Type B pancreatic cell (in vitro differentiated cells): ENCODE measurements around the gene INHBA. TPM values are rescaled to one million over a fixed set of nuclear protein-coding genes. Genes with fewer than 3 reads are reported as not detected.
A peak's percentile ranks its signal among the peaks of the same experiment; 100 is the strongest.

Experiments used
- DNase-seq: peaks from one replicate; pipeline ENCODE4 v3.0.0; 2021; ENCODE audit warnings: mixed read lengths; ENCODE audit not compliant: unreplicated experiment; ENCODE audit errors: extremely low spot score
- H3K27ac Mint-ChIP-seq: 2 replicates; pipeline ENCODE4 v1.8.0; 2021; ENCODE audit warnings: mild to moderate bottlenecking, mixed read lengths
- H3K27me3 Mint-ChIP-seq: 2 replicates; pipeline ENCODE4 v1.8.0; 2021; ENCODE audit warnings: mixed read lengths
- H3K36me3 Mint-ChIP-seq: 2 replicates; pipeline ENCODE4 v1.8.0; 2021; ENCODE audit warnings: mixed read lengths
- H3K4me1 Mint-ChIP-seq: one replicate; pipeline ENCODE4 v1.8.0; 2021; ENCODE audit warnings: mixed read lengths; ENCODE audit not compliant: unreplicated experiment
- H3K4me3 Mint-ChIP-seq: 2 replicates; pipeline ENCODE4 v1.8.0; 2021; ENCODE audit warnings: mild to moderate bottlenecking, mixed read lengths
- H3K9me3 Mint-ChIP-seq: 2 replicates; pipeline ENCODE4 v1.8.0; 2021; ENCODE audit warnings: mixed read lengths
- long read RNA-seq: library from polyadenylated mRNA; unstranded; transcript quantifications from one replicate; pipeline ENCODE4 v2.0.0, GENCODE V29; 2020
- total RNA-seq: library from RNA; stranded (reverse); gene quantifications from 2 replicates; pipeline ENCODE4 v1.2.1, GENCODE V29; 2021; ENCODE audit warnings: low replicate concordance
- TF ChIP-seq, protein P1 (sequence below): fragments of 200-600 bp; sonication (generic); conservative IDR thresholded peaks from 2 replicates; pipeline ENCODE4 v1.5.0; 2021; ENCODE audit warnings: antibody characterized with exemption, mild to moderate bottlenecking

Gene INHBA
- 19.9 and 29.3 TPM in 2 replicates for total RNA-seq
- long read RNA-seq, full-length matches to known transcripts = 39 of 55 reads
- long read RNA-seq, partial matches to known transcripts = 0 of 55 reads
- long read RNA-seq, other reads (novel, unspliced or antisense) = 16 of 55 reads

DNA sequence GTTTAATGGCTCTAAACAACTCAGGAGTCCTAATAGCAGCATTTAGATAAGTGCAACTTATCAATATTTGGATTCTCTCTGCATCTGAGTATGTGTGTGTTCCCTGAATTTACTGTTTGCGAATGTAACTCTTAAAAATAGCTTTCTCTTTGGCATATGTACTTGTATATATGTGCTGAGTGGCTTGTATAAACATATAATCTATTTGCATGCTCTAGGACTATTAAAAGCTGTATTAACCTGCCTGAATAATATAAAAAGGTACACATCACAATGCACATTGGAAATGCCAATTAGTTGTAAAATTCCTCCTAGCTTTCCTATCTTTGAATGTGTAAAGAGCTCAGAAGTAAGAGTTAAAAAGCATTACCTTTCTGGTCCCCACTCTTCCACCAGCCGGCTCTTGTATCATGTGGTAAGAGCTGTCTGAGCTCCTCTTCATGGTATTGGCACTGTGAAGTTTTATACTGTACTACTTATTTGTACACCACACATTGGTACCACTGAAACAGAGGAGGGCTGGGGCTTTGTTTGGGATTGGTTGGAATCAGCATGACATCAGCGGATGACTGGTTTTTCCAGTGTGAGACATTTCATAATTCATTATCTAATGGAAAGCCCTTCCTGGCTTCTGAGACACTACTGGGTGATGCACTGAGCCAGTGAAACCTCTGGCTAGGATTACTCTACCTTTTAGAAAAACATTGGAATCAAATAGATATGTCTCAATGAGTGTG is at the start of gene INHBA:
Gene INHBA, minus strand, starts transcription at position 456 of the 737 bp plus-strand sequence. CDS start 2,716 bp downstream, outside the sequence.
- TF ChIP-seq, protein P1, sequence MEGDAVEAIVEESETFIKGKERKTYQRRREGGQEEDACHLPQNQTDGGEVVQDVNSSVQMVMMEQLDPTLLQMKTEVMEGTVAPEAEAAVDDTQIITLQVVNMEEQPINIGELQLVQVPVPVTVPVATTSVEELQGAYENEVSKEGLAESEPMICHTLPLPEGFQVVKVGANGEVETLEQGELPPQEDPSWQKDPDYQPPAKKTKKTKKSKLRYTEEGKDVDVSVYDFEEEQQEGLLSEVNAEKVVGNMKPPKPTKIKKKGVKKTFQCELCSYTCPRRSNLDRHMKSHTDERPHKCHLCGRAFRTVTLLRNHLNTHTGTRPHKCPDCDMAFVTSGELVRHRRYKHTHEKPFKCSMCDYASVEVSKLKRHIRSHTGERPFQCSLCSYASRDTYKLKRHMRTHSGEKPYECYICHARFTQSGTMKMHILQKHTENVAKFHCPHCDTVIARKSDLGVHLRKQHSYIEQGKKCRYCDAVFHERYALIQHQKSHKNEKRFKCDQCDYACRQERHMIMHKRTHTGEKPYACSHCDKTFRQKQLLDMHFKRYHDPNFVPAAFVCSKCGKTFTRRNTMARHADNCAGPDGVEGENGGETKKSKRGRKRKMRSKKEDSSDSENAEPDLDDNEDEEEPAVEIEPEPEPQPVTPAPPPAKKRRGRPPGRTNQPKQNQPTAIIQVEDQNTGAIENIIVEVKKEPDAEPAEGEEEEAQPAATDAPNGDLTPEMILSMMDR = no peak
- no peak for DNase-seq
- no peaks in the 10 kb centered on the region for H3K9me3 Mint-ChIP-seq
- peaks cover 45% of the 10 kb centered on the region for H3K4me1 Mint-ChIP-seq
- H3K27me3 Mint-ChIP-seq = peaks cover 22% of the 10 kb centered on the region
- H3K4me3 Mint-ChIP-seq = peak within 1 kb of the TSS; percentile 95
- H3K27ac Mint-ChIP-seq = peak within 1 kb of the TSS; percentile 83
- no peaks in the 10 kb centered on the region for H3K36me3 Mint-ChIP-seq

DNA sequence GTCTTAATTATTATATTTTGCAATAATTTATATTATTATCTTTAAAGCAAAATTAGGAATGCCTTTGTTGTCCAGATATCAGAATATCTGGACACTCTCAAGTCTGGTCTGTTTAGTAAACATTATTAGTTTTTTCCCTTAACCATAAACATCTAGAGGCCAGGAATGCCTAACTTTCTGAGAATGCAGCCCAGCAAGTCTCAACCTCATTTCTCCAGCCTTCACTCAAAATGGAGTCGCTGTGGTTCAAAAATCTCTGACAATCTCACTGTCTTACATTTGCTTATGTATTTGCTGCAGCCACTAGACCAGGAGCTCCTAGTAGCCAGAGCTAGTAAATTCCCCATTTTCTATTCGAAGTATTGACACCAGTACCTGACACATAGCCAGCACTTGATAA is 49.7 kb upstream of the INHBA start:
- Mint-ChIP-seq H3K27me3 (no peaks in the 10 kb centered on the region), H3K9me3 (peaks cover 11% of the 10 kb centered on the region), H3K36me3 (peaks cover 4% of the 10 kb centered on the region), H3K4me1 (no peaks in the 10 kb centered on the region), H3K27ac (no peak overlapping the region), H3K4me3 (no peak overlapping the region)
- DNase-seq = no peak
- TF ChIP-seq, protein P1 = no peak

DNA sequence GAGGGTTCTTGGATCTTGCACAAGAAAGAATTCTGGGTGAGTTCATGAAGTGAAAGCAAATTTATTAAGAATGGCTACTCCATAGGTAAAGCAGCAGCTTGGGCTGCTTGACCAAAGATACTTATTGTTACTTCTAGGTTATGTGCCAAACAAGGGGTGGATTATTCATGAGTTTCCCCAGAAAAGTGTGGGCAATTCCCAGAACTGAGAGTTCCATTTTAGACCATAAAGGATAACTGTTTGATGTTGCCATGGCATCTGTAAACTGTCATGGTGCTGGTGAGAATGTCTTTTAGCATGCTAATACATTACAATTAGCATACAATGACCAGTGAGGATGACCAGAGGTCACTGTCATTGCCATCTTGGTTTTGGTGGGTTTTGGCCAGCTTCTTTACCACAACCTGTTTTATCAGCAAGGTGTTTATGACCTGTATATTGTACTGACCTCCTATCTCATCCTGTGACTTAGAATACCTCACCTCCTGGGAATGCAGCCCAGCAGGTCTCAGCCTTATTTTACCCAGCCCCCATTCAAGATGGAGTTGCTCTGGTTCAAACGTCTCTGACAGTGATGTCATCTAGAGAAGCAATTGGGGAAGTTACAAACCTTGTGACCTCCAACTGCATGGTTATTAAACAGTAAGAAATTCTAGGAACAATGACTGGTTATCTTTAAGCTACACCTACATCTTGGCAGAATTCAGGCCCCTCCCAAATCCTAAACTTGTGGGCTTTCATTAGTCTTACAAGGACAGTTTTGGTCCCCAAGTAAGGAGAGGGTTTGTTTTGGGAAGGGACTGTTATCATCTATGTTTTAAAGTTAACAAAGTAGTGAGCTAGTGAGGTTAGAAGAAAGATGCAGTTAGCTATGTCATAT is 48.0 kb upstream of the INHBA start:
- no peak for DNase-seq
- peaks cover 4% of the 10 kb centered on the region for H3K36me3 Mint-ChIP-seq
- H3K4me1 Mint-ChIP-seq = no peaks in the 10 kb centered on the region
- no peaks in the 10 kb centered on the region for H3K27me3 Mint-ChIP-seq
- no peak overlapping the region for H3K27ac Mint-ChIP-seq
- TF ChIP-seq, protein P1 = no peak
- H3K4me3 Mint-ChIP-seq = no peak overlapping the region
- H3K9me3 Mint-ChIP-seq = peaks cover 5% of the 10 kb centered on the region

DNA sequence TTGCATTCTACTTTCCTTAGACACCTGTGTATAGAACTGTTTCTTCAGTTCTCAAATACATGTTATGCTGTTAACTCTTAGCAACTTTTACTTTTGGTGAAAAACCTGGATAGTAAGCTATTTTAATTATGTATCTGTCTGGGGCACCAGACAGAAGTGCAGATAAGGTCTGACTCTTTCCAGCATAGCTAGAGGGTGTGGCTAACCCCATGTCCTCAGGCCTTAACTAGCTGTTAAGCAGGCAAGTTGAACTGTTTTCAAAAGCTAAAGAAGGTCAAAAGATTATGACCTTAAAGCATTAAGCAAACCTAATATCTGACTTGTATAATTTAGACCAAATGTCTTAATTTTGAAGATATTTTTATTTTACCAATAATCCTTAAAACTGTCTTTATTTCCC is 45.1 kb upstream of the INHBA start:
- peaks cover 5% of the 10 kb centered on the region for H3K9me3 Mint-ChIP-seq
- H3K36me3 Mint-ChIP-seq = no peaks in the 10 kb centered on the region
- H3K4me1 Mint-ChIP-seq = no peaks in the 10 kb centered on the region
- TF ChIP-seq, protein P1 = no peak
- no peak overlapping the region for H3K4me3 Mint-ChIP-seq
- no peak overlapping the region for H3K27ac Mint-ChIP-seq
- peaks cover 5% of the 10 kb centered on the region for H3K27me3 Mint-ChIP-seq
- no peak for DNase-seq

DNA sequence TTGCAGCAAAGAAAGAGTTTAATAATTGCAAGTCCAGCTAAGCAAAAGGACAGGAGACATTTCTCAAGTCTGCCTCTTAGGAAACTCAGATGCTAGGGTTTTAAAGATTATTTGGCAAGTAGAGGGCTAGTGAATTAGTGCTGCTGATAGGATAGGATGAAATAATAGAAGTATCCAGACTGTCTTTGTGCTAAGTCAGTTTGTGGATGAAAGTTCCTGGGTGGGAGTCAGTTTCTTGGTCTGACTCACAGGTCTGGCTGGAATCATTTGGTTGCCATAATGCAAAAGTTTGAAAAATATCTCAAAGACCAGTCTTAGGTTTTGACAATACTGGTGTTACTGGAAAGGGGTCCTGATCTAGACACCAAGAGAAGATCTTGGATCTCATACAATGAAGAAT is 42.6 kb upstream of the INHBA start:
- H3K9me3 Mint-ChIP-seq = peaks cover 11% of the 10 kb centered on the region
- no peak overlapping the region for H3K27ac Mint-ChIP-seq
- H3K36me3 Mint-ChIP-seq = peaks cover 4% of the 10 kb centered on the region
- peaks cover 5% of the 10 kb centered on the region for H3K27me3 Mint-ChIP-seq
- TF ChIP-seq, protein P1 = no peak
- H3K4me3 Mint-ChIP-seq = no peak overlapping the region
- no peaks in the 10 kb centered on the region for H3K4me1 Mint-ChIP-seq
- no peak for DNase-seq
